HepG2 (cell line): ENCODE data around the gene CENPB. TPM values are rescaled to one million over a fixed set of nuclear protein-coding genes. Genes with fewer than 3 reads are reported as not detected.
A peak's percentile ranks its signal among the peaks of the same experiment; 100 is the strongest.

Experiments
- ESRRA ChIP-seq: sonication (generic); formaldehyde crosslinking; IDR thresholded peaks from 2 replicates; pipeline ENCODE4 v1.5.1; 2020; ENCODE audit warnings: mild to moderate bottlenecking, low read depth, missing genetic modification reagents
- FOXJ3 ChIP-seq: sonication (generic); formaldehyde crosslinking; IDR thresholded peaks from 2 replicates; pipeline ENCODE4 v1.4.0; 2020; ENCODE audit warnings: missing genetic modification reagents, mild to moderate bottlenecking, borderline replicate concordance
- RFX5 ChIP-seq: IDR thresholded peaks from 2 replicates; pipeline ENCODE4 v1.6.1; 2011; ENCODE audit warnings: low read depth, low read length, improper control_type of control experiment
- ZMYM2 ChIP-seq: sonication (generic); formaldehyde crosslinking; IDR thresholded peaks from 2 replicates; pipeline ENCODE4 v1.8.0; 2022; ENCODE audit warnings: mild to moderate bottlenecking, missing genetic modification reagents
- ZNF34 ChIP-seq: sonication (generic); formaldehyde crosslinking; IDR thresholded peaks from 2 replicates; pipeline ENCODE4 v1.4.0; 2020; ENCODE audit warnings: mild to moderate bottlenecking, missing genetic modification reagents, borderline replicate concordance
- ZNF460 ChIP-seq: sonication (generic); formaldehyde crosslinking; IDR thresholded peaks from 2 replicates; pipeline ENCODE4 v1.5.1; 2020; ENCODE audit warnings: missing genetic modification reagents, mild to moderate bottlenecking, borderline replicate concordance
- ZNF777 ChIP-seq: sonication (generic); formaldehyde crosslinking; IDR thresholded peaks from 2 replicates; pipeline ENCODE4 v1.4.0; 2020; ENCODE audit warnings: missing genetic modification reagents
- polyA plus RNA-seq, 8 experiments: library from polyadenylated mRNA; depleted of rRNA in 3 of 8; stranded (reverse) in 7 of 8; unstranded in 1 of 8; fragments of >200 nt; fragmentation: Illumina TruSeq in 4 of 8; extraction: Trizol in 4 of 8; gene quantifications; 2 replicates each; pipeline versions ENCODE4 v1.2.1 to v1.2.3, GENCODE V29; 2011 to 2016; ENCODE audit warnings: low read depth in 4 of 8, missing spikeins in 1 of 8, mixed read lengths in 1 of 8; ENCODE audit not compliant: insufficient read depth in 1 of 8
- total RNA-seq, 5 experiments: library from RNA; depleted of rRNA; stranded (reverse); fragments of >200 nt; fragmentation: Illumina TruSeq; extraction: Trizol; gene quantifications; 2 replicates each; pipeline ENCODE4 v1.2.3, GENCODE V29; 2016; ENCODE audit warnings: low read depth in 1 of 5
- TF ChIP-seq, protein P1 (sequence below): sonication (generic); formaldehyde crosslinking; IDR thresholded peaks from 2 replicates; pipeline ENCODE4 v1.8.0; 2022; ENCODE audit warnings: missing genetic modification reagents, mild to moderate bottlenecking, borderline replicate concordance
- TF ChIP-seq, protein P2 (sequence below): sonication (generic); formaldehyde crosslinking; IDR thresholded peaks from 2 replicates; pipeline ENCODE4 v1.5.1; 2020; ENCODE audit warnings: mild to moderate bottlenecking, missing genetic modification reagents, borderline replicate concordance
- TF ChIP-seq, protein P3 (sequence below): sonication (generic); formaldehyde crosslinking; IDR thresholded peaks from 2 replicates; pipeline ENCODE4 v1.8.0; 2022; ENCODE audit warnings: mild to moderate bottlenecking, missing genetic modification reagents, moderate library complexity
- TF ChIP-seq, protein P4 (sequence below): sonication (generic); formaldehyde crosslinking; IDR thresholded peaks from 2 replicates; pipeline ENCODE4 v1.4.0; 2020; ENCODE audit warnings: missing genetic modification reagents, borderline replicate concordance

Gene CENPB
- total and polyA plus RNA-seq, 2 of the 13 experiments (the other 11 are each of a cell fraction or from before 2014, with no cell fraction given): 10.4 to 54.5 TPM

DNA sequence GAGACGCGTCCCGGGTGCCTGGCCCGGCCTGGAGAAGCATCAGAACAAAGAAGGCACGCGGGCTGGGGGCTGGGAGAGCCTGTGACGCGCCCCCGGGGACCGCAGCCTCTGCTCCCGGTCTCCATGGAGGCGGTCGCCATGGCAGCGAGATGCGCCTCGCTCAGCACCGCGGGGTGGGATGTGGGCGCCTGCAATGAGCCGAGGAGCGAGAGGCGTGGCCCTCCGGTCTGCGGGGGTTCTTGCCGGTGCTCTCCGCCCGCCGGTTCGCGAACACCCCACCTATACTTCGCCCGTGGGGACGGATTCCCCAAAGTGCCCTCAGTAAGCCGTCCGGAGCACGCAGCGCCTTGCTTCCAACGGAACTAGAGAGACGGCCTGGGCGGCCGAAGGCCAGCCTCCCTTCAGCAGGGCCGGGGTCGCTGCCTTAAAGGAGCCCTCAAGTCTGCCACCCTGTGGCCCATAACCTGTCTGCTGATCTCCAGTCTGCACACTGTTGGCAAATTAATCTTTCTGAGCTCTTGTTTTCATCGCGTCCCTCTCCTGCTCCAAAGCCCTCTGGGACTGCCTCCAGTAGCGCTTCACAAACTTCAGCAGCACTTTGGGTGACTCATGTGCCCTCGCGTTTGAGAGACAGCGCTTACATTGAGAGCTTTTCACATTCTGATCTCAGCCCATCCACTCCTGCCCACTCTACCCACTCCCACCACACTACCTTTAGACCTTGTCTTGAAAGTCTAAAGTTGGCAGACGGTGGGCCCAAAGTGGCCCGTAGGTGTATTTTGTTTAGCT is 18.0 kb downstream of the CENPB start (continued):
- peak; percentile 80 for TF ChIP-seq ZNF777 (CRISPR knock-in tag)
- no peak for TF ChIP-seq ZNF34
- TF ChIP-seq, protein P1, sequence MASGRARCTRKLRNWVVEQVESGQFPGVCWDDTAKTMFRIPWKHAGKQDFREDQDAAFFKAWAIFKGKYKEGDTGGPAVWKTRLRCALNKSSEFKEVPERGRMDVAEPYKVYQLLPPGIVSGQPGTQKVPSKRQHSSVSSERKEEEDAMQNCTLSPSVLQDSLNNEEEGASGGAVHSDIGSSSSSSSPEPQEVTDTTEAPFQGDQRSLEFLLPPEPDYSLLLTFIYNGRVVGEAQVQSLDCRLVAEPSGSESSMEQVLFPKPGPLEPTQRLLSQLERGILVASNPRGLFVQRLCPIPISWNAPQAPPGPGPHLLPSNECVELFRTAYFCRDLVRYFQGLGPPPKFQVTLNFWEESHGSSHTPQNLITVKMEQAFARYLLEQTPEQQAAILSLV (CRISPR knock-in tag): peak; percentile 51; the same call in 1 of the 2 replicates
- TF ChIP-seq RFX5: no peak
- TF ChIP-seq, protein P2, sequence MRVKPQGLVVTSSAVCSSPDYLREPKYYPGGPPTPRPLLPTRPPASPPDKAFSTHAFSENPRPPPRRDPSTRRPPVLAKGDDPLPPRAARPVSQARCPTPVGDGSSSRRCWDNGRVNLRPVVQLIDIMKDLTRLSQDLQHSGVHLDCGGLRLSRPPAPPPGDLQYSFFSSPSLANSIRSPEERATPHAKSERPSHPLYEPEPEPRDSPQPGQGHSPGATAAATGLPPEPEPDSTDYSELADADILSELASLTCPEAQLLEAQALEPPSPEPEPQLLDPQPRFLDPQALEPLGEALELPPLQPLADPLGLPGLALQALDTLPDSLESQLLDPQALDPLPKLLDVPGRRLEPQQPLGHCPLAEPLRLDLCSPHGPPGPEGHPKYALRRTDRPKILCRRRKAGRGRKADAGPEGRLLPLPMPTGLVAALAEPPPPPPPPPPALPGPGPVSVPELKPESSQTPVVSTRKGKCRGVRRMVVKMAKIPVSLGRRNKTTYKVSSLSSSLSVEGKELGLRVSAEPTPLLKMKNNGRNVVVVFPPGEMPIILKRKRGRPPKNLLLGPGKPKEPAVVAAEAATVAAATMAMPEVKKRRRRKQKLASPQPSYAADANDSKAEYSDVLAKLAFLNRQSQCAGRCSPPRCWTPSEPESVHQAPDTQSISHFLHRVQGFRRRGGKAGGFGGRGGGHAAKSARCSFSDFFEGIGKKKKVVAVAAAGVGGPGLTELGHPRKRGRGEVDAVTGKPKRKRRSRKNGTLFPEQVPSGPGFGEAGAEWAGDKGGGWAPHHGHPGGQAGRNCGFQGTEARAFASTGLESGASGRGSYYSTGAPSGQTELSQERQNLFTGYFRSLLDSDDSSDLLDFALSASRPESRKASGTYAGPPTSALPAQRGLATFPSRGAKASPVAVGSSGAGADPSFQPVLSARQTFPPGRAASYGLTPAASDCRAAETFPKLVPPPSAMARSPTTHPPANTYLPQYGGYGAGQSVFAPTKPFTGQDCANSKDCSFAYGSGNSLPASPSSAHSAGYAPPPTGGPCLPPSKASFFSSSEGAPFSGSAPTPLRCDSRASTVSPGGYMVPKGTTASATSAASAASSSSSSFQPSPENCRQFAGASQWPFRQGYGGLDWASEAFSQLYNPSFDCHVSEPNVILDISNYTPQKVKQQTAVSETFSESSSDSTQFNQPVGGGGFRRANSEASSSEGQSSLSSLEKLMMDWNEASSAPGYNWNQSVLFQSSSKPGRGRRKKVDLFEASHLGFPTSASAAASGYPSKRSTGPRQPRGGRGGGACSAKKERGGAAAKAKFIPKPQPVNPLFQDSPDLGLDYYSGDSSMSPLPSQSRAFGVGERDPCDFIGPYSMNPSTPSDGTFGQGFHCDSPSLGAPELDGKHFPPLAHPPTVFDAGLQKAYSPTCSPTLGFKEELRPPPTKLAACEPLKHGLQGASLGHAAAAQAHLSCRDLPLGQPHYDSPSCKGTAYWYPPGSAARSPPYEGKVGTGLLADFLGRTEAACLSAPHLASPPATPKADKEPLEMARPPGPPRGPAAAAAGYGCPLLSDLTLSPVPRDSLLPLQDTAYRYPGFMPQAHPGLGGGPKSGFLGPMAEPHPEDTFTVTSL (CRISPR knock-in tag): 0 out of 2 replicates have a peak, but pooled peaks have one; percentile 9
- no peak for TF ChIP-seq ZNF460 (CRISPR knock-in tag)
- TF ChIP-seq FOXJ3 (CRISPR knock-in tag): no peak
- TF ChIP-seq, protein P3, sequence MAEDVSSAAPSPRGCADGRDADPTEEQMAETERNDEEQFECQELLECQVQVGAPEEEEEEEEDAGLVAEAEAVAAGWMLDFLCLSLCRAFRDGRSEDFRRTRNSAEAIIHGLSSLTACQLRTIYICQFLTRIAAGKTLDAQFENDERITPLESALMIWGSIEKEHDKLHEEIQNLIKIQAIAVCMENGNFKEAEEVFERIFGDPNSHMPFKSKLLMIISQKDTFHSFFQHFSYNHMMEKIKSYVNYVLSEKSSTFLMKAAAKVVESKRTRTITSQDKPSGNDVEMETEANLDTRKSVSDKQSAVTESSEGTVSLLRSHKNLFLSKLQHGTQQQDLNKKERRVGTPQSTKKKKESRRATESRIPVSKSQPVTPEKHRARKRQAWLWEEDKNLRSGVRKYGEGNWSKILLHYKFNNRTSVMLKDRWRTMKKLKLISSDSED (CRISPR knock-in tag): 0 out of 2 replicates have a peak, but pooled peaks have one; percentile 72
- 0 out of 2 replicates have a peak, but pooled peaks have one; percentile 82 for TF ChIP-seq ZMYM2 (CRISPR knock-in tag)
- TF ChIP-seq ESRRA: peak; percentile 25; the same call in 1 of the 2 replicates
- TF ChIP-seq, protein P4, sequence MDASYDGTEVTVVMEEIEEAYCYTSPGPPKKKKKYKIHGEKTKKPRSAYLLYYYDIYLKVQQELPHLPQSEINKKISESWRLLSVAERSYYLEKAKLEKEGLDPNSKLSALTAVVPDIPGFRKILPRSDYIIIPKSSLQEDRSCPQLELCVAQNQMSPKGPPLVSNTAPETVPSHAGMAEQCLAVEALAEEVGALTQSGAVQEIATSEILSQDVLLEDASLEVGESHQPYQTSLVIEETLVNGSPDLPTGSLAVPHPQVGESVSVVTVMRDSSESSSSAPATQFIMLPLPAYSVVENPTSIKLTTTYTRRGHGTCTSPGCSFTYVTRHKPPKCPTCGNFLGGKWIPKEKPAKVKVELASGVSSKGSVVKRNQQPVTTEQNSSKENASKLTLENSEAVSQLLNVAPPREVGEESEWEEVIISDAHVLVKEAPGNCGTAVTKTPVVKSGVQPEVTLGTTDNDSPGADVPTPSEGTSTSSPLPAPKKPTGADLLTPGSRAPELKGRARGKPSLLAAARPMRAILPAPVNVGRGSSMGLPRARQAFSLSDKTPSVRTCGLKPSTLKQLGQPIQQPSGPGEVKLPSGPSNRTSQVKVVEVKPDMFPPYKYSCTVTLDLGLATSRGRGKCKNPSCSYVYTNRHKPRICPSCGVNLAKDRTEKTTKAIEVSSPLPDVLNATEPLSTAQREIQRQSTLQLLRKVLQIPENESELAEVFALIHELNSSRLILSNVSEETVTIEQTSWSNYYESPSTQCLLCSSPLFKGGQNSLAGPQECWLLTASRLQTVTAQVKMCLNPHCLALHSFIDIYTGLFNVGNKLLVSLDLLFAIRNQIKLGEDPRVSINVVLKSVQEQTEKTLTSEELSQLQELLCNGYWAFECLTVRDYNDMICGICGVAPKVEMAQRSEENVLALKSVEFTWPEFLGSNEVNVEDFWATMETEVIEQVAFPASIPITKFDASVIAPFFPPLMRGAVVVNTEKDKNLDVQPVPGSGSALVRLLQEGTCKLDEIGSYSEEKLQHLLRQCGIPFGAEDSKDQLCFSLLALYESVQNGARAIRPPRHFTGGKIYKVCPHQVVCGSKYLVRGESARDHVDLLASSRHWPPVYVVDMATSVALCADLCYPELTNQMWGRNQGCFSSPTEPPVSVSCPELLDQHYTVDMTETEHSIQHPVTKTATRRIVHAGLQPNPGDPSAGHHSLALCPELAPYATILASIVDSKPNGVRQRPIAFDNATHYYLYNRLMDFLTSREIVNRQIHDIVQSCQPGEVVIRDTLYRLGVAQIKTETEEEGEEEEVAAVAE (CRISPR knock-in tag): 0 out of 2 replicates have a peak, but pooled peaks have one; percentile 24
